ENCODE results near the gene CNGA3. TPM values are rescaled to one million over a fixed set of nuclear protein-coding genes. Genes with fewer than 3 reads are reported as not detected.

CNGA3 gene
- total and polyA plus RNA-seq, 2 donors (not counting 1 experiment from before 2014, with no cell fraction given) = under 0.01 TPM; not detected in 1

DNA sequence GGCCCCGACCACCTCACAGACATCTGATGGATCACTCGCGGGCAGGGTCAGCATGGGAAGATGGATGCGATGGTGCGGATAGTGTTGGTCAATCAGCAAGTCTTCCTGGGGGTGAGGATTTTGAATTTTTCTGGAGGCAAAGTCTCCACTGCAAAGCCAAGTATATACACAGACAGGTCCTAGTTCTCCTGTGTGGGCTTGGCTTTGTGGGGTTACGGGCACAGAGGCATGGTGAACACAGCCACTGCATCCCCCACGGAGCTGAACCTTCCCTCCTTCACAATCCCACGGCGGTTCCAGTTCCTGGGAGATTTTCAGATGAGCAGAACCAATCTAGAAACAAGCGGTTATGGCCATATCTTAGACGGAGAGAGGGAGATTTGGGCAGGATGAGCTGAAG lies 35.8 kb downstream of the CNGA3 start:
- H2AFZ ChIP-seq (ENCODE audit: low read length) = no peak overlapping the region
- no peaks in the 10 kb centered on the region for H3K36me3 ChIP-seq (ENCODE audit: control insufficient read depth, insufficient read depth, low read length)
- no peaks in the 10 kb centered on the region for H3K9me3 ChIP-seq (ENCODE audit: control insufficient read depth, insufficient read depth, low read depth, low read length)
- no peak overlapping the region for H3K4me3 ChIP-seq (replicated peaks in 1 of 4; ENCODE audit: control extremely low read depth in 1 of 4, insufficient read depth in 1 of 4, low read depth in 3 of 4, low read length in 4 of 4)
- H3K79me2 ChIP-seq (ENCODE audit: control insufficient read depth, insufficient read depth, low read length) = no peaks in the 10 kb centered on the region
- H3K4me1 ChIP-seq (ENCODE audit: control insufficient read depth, extremely low read depth, insufficient read depth, low read length) = no peaks in the 10 kb centered on the region
- H3K9ac ChIP-seq (ENCODE audit: insufficient read depth, low read length) = no peak overlapping the region
- no peak overlapping the region for H3K27ac ChIP-seq (ENCODE audit: insufficient read depth, low read length)
- TF ChIP-seq, protein P1, sequence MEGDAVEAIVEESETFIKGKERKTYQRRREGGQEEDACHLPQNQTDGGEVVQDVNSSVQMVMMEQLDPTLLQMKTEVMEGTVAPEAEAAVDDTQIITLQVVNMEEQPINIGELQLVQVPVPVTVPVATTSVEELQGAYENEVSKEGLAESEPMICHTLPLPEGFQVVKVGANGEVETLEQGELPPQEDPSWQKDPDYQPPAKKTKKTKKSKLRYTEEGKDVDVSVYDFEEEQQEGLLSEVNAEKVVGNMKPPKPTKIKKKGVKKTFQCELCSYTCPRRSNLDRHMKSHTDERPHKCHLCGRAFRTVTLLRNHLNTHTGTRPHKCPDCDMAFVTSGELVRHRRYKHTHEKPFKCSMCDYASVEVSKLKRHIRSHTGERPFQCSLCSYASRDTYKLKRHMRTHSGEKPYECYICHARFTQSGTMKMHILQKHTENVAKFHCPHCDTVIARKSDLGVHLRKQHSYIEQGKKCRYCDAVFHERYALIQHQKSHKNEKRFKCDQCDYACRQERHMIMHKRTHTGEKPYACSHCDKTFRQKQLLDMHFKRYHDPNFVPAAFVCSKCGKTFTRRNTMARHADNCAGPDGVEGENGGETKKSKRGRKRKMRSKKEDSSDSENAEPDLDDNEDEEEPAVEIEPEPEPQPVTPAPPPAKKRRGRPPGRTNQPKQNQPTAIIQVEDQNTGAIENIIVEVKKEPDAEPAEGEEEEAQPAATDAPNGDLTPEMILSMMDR (conservative IDR thresholded peaks at IDR 0.05 in 1 of 2, IDR thresholded peaks at IDR 0.05 in 1 of 2; ENCODE audit: low read depth in 1 of 2, low read length in 2 of 2) = no peak
- TF ChIP-seq EZH2 (IDR thresholded peaks at IDR 0.05; ENCODE audit: low read length, missing control alignments) = no peak
- no peaks in the 10 kb centered on the region for H4K20me1 ChIP-seq (ENCODE audit: control insufficient read depth, extremely low read depth, insufficient read depth, low read length)
- H3K4me2 ChIP-seq (ENCODE audit: extremely low read depth, insufficient read depth, low read length) = no peak overlapping the region
- peaks cover 14% of the 10 kb centered on the region for H3K27me3 ChIP-seq (ENCODE audit: control insufficient read depth, insufficient read depth, low read length)
- no peak for DNase-seq (ENCODE audit: low read depth in 2 of 2)

DNA sequence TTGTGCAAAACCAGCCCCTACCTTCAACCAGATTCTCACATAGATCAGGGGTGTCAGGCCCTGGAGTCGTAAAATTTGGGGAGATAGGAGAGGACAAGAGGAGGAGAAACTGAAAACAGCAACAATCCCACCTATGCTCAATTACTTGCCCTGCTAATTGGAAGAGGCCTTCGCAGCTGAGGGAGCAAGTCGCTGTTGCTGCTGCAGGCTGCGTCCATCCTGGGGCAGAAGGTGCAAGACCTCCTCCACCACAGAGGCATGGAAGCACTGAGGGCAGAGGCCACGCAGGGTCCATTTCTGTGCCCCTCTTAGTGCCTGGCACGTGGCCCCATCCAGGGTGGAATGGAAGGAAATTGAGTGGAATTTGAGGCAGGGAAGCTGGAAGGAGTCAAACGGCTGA lies 36.5 kb downstream of the CNGA3 start:
- Histone ChIP-seq H3K4me1 (ENCODE audit: control insufficient read depth, extremely low read depth, insufficient read depth, low read length) (no peaks in the 10 kb centered on the region), H3K9me3 (ENCODE audit: control insufficient read depth, insufficient read depth, low read depth, low read length) (no peaks in the 10 kb centered on the region), H3K4me2 (ENCODE audit: extremely low read depth, insufficient read depth, low read length) (no peak overlapping the region), H3K4me3 (replicated peaks in 1 of 4; ENCODE audit: control extremely low read depth in 1 of 4, insufficient read depth in 1 of 4, low read depth in 3 of 4, low read length in 4 of 4) (no peak overlapping the region), H2AFZ (ENCODE audit: low read length) (no peak overlapping the region), H3K27ac (ENCODE audit: insufficient read depth, low read length) (no peak overlapping the region), H3K36me3 (ENCODE audit: control insufficient read depth, insufficient read depth, low read length) (no peaks in the 10 kb centered on the region), H3K27me3 (ENCODE audit: control insufficient read depth, insufficient read depth, low read length) (peaks cover 14% of the 10 kb centered on the region), H4K20me1 (ENCODE audit: control insufficient read depth, extremely low read depth, insufficient read depth, low read length) (no peaks in the 10 kb centered on the region), H3K9ac (ENCODE audit: insufficient read depth, low read length) (no peak overlapping the region), H3K79me2 (ENCODE audit: control insufficient read depth, insufficient read depth, low read length) (no peaks in the 10 kb centered on the region)
- no peak for DNase-seq (ENCODE audit: low read depth in 2 of 2)
- TF ChIP-seq EZH2 (IDR thresholded peaks at IDR 0.05; ENCODE audit: low read length, missing control alignments) = no peak
- TF ChIP-seq, protein P1 (conservative IDR thresholded peaks at IDR 0.05 in 1 of 2, IDR thresholded peaks at IDR 0.05 in 1 of 2; ENCODE audit: low read depth in 1 of 2, low read length in 2 of 2) = no peak

DNA sequence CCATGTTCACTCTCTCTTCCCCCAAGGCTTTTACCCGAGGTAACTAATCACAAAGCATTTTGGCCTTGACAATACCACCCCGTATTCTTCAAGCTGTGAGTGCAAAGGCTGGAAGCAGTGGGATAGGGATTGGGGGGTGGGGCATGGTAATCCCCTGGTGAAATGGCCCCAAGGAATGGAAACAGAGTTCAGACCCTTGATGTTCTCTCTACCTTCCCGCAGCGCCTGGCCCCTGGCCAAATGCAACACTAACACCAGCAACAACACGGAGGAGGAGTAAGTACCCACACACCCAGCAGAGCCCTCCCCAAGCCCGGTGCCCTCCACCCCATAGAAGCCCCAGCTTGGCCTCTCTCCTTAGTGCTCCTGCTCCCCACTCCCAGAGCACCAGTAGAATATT lies 36.9 kb downstream of the CNGA3 start:
- H2AFZ ChIP-seq (ENCODE audit: low read length) = no peak overlapping the region
- no peaks in the 10 kb centered on the region for H3K9me3 ChIP-seq (ENCODE audit: control insufficient read depth, insufficient read depth, low read depth, low read length)
- H3K27me3 ChIP-seq (ENCODE audit: control insufficient read depth, insufficient read depth, low read length) = peaks cover 12% of the 10 kb centered on the region
- no peaks in the 10 kb centered on the region for H4K20me1 ChIP-seq (ENCODE audit: control insufficient read depth, extremely low read depth, insufficient read depth, low read length)
- H3K4me2 ChIP-seq (ENCODE audit: extremely low read depth, insufficient read depth, low read length) = no peak overlapping the region
- no peak overlapping the region for H3K9ac ChIP-seq (ENCODE audit: insufficient read depth, low read length)
- no peaks in the 10 kb centered on the region for H3K4me1 ChIP-seq (ENCODE audit: control insufficient read depth, extremely low read depth, insufficient read depth, low read length)
- no peaks in the 10 kb centered on the region for H3K36me3 ChIP-seq (ENCODE audit: control insufficient read depth, insufficient read depth, low read length)
- H3K79me2 ChIP-seq (ENCODE audit: control insufficient read depth, insufficient read depth, low read length) = no peaks in the 10 kb centered on the region
- H3K4me3 ChIP-seq (replicated peaks in 1 of 4; ENCODE audit: control extremely low read depth in 1 of 4, insufficient read depth in 1 of 4, low read depth in 3 of 4, low read length in 4 of 4) = no peak overlapping the region
- no peak overlapping the region for H3K27ac ChIP-seq (ENCODE audit: insufficient read depth, low read length)
- no peak for DNase-seq (ENCODE audit: low read depth in 2 of 2)
- TF ChIP-seq, protein P1 (conservative IDR thresholded peaks at IDR 0.05 in 1 of 2, IDR thresholded peaks at IDR 0.05 in 1 of 2; ENCODE audit: low read depth in 1 of 2, low read length in 2 of 2) = no peak
- no peak for TF ChIP-seq EZH2 (IDR thresholded peaks at IDR 0.05; ENCODE audit: low read length, missing control alignments)

Measured in fibroblast of lung (primary cell).